CD4-positive, alpha-beta T cell treated with Interleukin-1 beta for 1 hour (primary cell): Measurements from ENCODE around the gene ZBTB16.

Experiments used
- DNase-seq, 2 donors: peaks; one replicate each; pipeline ENCODE4 v3.0.0-alpha.2; 2020 to 2022

Gene ZBTB16

DNA sequence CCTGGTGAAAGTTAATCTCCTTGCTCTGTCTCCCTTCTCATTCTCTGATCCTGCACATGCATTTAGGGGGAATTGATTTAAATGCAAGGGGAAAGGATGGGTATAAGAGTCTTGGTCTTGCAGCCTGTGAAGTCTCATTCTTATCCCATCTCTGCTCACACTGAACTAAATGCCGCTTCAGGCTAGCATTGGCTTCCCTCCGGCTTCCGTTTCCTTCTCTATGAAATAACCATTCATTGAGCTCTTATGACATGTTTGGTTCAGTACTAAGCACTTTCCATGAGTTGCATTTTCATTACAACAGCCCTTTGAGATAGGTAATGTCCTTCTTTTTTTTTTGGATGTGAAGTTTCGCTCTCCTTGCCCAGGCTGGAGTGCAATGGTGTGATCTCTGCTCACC, 5.6 kb downstream of the ZBTB16 start:
- DNase-seq, result no peak

DNA sequence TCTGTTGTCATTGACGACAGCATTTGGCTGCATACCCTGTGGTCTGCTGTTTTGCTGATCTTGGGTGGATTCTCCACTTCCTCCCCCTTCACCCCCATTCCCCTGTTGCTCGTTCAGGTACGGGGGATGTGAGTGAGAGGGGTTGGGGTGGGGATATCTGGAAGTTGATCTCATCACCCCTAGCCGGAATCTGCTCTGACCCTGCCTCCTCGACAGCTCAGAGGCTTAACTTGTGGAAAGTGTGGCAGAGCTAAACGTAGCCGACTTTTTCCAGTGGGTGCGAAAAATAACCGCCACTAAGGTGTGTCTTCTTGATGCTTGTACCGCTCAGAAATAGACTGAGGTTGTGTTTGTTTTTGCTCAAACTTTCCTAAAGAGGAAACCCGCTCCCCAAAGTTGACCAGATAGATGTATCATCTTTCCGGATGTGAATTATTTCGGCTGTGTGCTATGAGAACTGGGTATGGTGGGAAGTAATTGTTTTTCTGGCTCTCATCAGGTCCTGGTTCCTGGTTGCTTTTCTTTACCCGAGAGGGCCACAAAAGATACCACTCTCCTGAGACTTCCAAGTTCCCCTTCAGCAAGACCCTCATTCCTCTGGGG, 6.6 kb downstream of the ZBTB16 start:
- peak; percentile 46 to 47 for DNase-seq

DNA sequence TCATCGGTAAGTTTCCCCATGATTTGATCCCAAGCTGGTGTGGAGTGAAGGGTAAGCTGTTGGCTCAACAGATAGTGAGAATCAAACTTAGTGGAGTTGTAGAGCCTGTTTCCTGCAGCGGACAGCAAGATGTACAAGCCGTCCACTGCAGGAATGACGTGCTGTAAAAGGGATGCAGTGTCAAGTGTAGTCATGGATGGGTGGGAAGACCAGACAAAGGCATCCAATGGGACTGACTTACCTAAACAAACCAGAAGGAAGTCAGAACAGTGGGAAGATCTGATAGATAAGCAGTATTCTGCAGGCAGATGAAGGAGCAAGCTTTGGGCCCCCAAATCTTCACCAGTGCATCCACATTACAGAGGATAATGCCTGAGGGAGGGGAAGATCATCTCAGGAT, 8.8 kb downstream of the ZBTB16 start:
- no peak for DNase-seq

DNA sequence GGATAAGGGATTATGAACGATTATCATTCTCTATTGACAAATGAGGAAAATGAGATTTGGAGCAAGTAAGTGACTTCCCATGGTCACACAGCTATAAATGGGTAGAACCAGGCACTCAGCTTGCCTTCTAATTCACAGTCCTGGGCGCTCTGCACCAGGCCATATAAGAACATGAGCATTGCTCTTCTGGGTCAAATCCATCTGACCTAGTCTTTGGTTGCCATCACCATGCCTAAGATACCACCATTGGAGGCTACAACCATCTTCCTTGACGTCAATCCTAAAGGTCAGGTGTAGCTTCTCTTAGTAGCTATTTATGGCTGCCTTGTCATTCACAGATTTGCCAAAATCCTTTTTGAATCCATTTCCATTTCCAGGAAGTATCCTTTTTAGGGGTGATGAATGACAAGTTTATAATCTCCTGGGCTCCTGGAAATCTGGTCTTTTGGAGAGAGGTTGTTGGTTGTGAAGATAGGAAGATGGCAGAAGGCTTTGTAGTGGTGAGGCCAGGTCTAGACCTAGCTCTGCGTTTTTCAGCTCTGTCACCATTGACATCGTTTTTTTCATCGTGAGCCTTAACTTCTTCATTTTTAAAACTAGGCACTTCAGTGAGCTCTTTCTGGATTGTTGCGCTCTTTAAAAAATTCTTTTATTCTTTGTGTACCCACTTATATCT, 11.1 kb downstream of the ZBTB16 start:
- DNase-seq, result no peak

DNA sequence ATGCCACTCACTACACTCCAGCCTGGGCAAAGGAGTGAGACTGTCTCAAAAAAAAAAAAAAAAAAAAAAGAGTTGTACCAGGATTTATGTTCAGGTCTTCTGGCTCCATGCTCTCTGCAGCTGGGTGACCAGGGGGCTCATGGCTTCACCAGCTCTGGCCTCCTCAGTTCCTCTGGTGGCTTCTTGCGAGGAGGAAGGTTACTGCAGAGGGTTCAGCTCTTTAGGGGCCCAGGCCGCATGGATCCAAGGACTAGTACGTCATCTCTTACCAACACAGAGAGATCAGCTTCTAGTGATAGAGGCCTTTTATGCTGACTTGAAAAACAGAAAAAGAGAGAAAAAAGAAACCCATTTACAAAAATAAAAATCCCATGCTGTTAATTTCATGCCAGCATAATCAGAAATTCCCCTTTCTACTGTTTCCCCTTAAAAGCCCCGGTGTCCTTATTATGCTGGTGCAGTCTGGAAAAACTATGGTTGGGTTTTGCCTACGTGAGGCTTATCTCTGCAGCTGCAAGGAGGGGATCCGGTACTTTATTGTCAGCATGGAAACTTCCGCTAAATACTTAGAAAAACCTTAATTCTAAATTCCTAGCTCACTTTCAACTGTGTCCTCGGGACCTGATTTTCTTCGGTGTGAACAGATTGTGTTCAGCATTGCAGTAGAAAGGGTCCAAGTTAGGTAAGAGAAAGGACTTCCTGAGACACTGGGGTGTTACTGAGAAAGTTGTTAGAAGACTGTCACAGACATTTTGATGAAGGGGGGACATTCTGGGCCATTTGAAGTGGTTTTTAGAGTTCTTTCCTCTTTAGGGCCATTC, 13.7 kb downstream of the ZBTB16 start:
- DNase-seq, result no peak

DNA sequence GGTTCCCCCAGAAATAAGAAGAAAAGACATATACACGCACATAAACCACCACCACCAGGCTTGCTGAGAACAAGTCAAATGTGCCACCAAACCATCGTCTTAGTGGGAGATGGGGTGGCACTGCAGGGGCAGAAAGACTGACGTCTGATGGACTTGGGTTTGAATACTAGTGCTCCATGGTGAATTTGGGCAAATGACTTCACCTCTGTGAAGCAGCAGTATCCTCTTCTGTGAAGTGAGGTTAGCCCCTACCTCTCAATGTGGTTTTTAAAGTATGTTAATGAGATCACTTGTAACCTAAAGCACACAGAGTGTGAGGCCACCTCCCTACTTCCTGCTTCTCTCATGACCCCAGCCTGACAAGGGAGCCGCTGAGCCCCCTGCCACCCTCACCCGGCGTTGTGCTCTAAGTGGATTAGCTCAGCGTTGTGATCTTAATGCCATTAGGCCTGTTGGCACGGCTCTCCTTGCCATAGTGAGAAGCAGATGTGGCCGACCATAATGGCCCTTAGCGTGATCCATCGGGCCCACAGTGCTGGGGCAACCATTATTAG, 14.4 kb downstream of the ZBTB16 start:
- peak; percentile 33 to 56 for DNase-seq

DNA sequence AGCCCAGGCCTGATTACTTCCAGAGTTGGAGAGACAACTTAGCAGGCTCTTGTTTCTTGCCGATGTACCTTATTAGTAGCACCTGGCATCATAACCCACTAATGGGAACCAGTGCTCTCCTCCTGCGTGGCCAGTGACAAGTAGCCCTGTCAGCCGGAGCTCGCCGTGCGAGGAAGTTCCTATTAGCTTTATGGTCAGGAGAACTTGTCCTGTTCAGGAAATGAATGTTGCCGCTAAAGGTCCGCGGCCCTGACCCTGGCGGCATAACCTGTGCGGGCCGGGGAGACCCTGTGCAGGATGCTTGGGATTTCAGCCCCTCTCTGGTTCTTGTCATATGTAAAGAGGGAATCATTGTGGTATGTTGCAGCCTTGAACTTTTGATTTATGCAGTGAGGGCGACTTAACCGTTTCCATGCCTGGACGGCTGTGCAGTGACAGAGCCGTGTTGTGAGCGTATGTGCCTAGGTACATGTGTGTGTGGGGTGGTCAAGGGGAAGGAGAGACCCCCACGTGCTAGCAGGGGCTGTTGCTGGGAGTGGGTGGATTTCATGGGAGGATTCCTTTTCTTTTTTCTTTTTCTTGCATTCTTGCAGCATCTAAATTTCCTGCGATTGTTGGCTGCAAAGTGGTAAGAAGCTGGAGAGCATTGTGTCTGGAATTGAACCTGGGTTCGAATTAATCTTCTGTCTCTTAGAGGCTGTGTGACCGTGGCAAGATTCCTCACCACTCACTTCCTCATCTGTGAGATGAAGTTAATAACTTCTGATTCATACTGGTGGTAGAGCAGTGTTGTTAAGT, 15.2 kb downstream of the ZBTB16 start:
- DNase-seq, result no peak

DNA sequence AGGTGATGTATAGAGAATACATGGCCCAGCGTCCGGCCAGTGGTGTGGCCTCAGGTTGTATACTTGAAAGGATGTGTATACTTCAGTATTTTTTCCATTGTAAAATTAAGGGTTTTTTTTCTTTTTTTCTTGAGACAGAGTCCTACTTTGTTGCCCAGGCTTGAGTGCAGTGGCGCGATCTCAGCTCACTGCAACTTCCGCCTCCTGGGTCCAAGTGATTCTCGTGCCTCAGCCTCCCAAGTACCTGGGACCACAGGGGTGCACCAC, 15.8 kb downstream of the ZBTB16 start:
- no peak for DNase-seq

DNA sequence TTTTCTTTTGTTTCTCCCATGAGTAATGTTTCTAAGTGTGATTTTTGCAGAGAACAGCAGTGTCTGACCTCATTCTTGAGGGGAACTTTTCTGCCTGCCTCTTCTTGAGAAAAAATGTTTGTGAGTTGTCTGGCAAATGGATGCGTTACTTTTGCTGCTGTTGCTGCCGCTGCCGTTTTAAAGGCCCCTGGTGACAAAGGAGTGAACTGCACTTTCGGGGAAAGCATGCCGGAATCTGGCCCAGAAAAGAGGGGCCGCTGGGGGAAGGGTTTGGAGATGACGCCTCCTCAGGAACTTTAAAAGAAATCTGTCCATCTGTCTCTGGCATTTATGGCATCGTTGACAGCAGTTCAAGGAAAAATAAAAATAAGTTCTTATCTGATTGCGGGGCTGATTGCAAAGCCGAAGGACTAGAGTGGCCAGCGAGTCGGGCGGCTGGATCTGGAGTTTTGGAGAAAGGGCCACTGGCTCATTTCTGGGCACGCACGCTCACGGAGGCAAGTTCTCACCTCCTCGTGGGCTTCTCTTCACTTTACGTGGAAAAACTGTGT, 16.5 kb downstream of the ZBTB16 start:
- DNase-seq, result peak; percentile 55 to 60

DNA sequence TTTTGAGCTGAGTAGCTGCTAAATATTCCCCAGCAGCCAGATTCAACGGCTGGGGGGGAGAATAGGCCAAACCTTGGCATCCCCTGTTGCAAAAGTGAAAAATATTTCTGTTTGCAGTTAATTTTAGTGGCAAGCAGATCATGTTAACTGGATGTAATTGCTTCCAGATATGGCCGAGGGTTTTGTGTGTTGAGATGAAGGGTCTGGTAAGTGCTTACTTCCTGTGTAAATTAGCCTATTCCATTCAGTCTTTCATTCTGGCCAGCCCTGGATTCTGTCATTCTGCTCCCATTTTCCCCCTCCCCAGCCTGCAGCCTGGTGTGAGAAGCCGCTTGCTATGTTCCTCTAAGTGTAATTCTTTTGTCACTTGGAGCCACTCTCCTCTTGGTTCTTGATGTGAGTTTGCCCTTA, 17.4 kb downstream of the ZBTB16 start:
- DNase-seq, result no peak

DNA sequence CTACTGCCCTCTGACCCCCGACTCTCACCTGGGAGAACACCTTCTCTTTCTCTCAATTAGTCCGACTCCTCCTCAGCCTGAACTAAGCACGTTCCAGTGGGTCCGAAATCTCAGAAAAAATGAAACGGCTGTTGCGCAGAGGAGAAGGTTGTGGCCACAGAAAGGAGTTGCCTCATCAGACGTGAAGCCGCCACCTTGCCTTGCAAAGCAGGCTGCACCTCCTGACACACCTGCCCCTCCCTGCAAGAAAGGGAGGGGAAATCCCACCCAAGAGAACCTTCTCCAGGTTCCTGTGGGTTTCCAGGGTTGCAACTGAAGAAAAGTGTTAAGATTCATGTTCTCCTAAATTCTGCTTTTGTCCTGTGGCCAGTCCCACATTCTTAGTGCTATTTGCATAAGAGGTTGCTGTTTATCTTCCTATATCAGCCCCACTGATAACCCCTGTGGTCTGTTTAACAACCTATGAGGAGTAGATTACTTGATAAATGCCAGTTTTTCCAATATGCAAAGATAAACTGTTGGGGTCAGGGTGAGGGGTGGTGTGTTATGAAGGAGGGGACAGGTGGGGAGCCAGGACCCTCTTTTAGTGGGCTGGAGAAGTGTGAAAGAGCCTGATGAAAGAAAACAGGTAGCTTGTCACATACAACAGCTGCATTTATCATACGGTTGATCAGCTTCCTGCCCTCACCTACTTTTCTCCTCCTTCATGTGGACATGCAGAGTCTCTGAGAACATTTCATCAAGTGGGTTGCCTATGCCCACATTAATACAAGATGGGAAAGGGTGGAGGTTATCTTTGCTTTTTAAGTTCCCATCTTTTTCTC, 18.2 kb downstream of the ZBTB16 start:
- peak; percentile 47 to 50 for DNase-seq

DNA sequence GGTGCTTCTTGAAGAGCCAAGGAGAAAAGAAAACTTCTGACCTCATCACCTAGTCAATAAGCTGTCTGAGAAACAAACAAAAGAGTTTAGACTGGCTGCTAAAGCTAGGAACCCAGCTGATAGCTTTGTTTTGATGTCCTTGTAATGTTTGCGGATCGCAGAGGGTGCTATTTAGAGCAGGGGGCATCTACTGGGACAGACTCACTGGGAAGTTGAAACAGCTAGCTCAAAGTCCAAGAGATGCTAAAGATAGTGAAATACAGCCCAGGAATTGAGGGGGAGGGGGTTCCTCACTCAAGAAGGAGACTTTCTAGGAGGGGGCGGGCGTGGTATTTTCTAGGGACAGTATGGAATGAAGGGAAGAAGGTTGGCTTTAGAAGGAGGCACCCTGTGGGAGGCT, 18.9 kb downstream of the ZBTB16 start:
- no peak for DNase-seq

DNA sequence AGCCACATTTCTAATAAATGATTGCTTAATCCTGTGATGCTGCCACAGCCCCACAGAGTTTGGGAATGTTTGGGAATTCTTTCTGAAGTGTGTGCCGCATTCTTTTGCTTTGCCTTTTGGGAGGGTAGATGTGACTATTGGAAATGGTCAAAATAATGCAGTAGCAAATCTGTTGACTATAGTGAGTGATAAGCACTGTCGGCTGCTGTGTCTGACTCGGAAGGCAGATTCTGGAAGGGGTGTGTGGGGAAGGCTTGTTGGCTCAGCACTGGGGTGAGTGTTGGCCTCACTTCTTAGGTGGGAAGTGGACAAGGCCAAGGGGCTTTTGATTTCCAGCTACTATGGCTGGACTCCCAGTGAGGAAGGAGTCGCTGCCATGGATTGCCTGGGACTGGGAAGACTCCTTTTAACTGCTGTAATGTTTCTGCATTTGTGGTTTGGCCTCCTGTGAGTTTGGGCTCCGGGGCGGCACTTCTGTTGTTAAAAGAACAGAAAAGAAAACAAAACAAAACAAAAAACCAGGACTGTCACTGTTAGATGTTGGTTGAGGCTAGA, 20.1 kb downstream of the ZBTB16 start:
- no peak for DNase-seq

DNA sequence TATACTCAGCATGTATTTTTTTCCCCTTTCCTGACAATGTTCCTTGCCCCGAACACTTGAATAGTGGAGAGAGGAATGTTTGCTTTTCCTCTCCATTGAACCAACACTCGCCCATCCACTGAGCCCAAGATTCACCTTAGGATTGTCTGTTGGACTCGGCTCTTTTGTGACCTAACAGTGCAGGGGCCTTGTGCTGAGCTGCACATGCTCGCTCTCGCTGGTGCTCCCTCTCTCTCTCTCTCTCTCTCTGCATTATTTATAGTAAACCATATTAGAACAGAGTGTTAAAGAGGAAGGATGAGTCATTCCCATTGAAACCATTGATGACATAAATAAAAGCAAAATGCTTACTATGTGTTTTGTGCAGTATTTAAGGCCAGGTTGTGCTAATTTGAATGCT, 20.7 kb downstream of the ZBTB16 start:
- DNase-seq, result peak; percentile 45 to 46

DNA sequence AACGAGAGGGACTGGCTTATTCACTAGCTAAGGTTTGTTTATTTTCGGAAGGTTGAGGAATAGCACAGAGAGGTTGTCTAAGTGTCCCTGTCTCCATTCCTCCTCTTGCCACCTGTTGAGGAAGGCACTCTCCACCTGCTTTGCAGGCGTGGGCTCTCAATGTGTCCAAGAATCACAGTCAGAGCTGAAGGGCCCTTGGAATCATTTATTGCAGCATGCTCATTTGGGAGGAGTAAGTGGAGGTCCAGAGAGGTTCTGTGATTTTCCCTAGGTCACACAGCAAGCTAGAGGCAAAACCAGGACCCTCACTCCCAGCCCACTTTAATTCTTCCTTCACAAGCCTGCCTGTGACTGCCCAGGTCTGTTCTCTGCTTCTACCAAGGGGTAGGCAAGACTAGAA, 21.3 kb downstream of the ZBTB16 start:
- DNase-seq, result no peak

DNA sequence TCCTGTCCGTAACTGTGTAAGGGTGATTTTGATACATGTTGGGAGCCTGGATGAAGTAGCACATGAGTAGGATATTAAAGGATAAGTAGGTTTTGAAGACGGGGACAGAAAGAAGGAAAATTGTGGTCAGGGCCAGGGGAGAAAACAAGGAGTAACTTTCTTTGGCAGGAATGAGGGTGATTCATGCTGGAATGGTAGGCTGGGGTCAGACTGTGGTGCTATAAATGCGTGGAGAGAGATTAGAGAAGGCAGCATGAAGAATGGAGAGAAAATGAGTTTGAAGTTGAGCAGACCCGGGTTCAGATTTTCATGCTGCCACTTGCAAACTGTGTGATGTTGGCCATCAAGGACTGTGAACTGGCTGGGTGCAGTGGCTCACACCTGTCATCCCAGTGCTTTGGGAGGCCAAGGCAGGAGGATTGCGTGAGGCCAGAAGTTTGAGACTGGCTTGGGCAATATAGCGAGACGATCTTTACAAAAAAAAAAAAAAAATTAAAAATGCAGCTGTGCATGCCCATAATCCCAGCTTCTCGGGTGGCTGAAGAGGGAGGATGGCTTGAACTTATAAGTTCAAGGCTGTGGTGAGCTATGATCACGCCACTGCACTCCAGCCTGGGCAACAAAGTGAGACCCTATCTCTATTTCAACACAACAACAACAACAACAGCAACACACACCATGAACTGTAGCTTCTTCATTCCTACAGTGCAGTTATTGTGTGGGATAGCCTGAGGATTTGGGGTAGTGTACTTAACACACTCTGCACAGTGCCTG, 22.3 kb downstream of the ZBTB16 start:
- DNase-seq, result no peak

DNA sequence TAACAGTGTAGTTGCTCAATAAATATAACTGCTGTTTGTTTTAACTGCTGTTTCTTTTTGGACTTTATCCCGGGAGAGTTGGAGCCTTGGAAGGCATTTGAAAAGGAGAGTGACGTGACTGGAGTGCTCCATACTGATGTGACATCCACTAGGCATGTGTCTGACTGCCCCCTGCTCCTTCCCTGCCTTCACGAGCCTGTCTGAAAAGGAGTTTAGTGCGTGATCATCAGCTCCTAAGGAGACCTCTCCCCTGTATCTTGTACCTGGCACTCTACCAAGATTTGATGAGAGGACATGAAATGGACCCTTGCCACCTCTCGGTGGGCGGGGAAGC, 22.9 kb downstream of the ZBTB16 start:
- no peak for DNase-seq

DNA sequence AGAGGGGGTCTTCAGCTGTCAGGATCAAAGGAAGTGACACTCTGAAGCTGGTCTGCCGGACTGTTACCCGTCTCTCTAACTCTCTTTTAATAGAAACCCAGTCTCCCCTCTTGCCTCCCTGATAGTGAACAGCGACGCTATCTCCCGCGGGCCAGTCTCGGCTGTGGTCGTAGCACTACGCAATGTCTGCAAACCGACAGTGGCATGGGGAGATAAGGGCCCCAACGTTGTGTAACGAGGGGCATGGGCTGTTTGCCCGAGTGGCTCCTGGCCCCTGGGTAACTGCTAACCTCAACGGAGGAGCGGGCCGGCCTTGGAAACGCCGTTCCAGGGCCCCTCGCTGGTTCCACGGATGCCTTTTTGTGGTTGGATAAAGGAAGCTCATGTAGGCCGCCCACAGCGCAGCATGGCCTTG, 23.3 kb downstream of the ZBTB16 start:
- DNase-seq, result peak; percentile 22 to 52

DNA sequence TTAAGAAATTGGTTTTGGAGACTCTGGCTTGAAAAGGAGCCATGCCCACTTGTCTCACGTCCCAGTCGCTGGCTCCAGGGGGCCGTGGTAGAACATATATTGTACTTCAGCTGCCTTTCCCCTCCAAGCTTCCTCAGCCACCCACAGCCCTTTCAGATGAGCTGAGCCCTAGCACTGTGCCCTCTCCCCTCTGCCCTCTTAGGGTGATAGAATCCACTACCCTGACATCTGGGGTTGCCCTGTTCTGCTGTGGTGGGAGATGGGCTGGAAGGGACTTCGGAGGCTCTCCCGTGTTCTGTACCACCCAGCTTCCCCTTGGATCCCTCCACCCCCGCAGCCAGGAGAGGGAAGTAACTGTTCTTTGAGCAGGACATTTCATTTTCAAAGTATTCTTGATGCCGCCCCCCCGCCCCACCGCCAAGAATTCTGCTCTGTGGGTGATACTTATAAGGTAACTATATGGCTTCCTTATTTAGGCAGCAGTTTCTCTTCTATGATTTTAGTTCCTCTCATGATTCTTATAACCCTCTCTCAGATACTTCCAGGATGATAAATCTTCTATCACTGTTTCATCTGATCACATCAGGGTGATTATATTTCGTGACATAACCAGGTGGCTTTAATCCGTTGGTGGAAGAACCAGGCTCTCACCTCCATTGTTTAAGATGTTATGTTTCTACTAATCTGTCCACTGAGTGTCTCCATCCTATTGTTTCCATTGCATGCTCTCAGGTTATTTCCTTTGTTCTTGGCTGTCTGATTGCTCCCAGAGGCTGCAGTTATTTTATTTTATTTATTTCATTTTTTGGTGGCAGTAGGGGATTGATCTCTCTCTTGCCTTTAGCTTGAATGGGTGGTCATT, 24.1 kb downstream of the ZBTB16 start:
- no peak for DNase-seq

DNA sequence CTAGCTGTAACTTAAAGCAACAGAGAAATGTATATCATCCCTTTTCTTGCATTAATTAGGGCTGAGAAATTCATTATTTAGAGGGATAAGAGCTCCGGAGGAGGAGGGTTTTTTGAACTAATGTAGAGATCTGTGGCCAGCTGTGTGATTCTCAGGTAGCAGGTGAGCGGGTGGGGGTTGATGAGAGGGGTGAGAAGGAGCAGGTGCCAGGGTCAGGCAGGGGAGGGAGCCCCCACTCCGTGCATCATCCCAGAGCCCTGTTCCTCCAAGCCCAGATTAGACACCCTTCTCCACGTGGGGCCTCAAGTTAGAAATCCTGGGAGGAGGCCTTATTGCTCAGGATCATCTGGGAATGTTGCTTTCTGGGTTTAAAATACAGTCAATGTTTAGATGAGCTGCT, 24.9 kb downstream of the ZBTB16 start:
- DNase-seq, result no peak
